HuH-7.5 (cell line): Measurements from ENCODE around the gene RTN4RL1.

Experiments used
- DNase-seq: peaks from one replicate; pipeline ENCODE4 v3.0.0; 2011; ENCODE audit warnings: low spot score

Gene RTN4RL1

GRCh38 chr17:2047590-2047989, 22.5 kb upstream of the RTN4RL1 start:
- DNase-seq = no peak

GRCh38 chr17:2044263-2044894, 19.2 kb upstream of the RTN4RL1 start:
- DNase-seq = no peak

GRCh38 chr17:2043785-2044184, 18.7 kb upstream of the RTN4RL1 start:
- DNase-seq = no peak

- no peak for DNase-seq
Measured at GRCh38 chr17:2042933-2043332, 17.8 kb upstream of the RTN4RL1 start.

- DNase-seq = no peak
Measured at GRCh38 chr17:2042390-2042847, 17.3 kb upstream of the RTN4RL1 start.

GRCh38 chr17:2041561-2042389, 16.6 kb upstream of the RTN4RL1 start, which contains the start of gene OVCA2:
Gene OVCA2 (plus strand): TSS chr17:2042022. CDS start chr17:2042048, 26 bp downstream.
- peak; percentile 81 for DNase-seq

DNA sequence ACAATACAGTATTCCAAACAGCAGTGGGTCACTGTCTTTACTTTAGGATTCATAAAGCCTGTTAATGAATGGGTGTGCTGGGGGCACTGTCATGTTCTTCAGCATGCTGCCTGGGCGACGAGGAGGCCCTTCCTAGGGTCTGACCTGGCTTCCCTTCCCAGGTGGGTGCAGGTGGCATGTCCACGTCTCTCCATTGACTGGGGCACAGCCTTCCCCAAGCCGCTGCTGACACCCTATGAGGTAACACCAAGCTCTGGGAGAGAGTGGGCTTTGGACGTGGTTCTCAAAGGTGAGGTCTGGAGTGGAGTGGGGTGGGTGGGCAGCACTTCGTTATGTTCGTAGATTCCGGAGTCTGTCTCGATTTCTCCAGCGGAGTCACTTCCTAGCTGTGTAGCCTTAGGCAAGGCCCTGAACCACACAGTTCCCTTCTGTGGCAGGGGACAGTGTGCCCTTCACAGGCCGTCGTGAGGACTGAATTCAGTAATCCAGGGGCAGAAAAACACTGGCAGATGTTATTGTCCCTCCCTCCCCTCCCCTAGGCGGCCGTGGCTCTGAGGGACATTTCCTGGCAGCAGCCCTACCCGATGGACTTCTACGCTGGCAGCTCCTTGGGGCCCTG, 15.9 kb upstream of the RTN4RL1 start:
- no peak for DNase-seq

DNA sequence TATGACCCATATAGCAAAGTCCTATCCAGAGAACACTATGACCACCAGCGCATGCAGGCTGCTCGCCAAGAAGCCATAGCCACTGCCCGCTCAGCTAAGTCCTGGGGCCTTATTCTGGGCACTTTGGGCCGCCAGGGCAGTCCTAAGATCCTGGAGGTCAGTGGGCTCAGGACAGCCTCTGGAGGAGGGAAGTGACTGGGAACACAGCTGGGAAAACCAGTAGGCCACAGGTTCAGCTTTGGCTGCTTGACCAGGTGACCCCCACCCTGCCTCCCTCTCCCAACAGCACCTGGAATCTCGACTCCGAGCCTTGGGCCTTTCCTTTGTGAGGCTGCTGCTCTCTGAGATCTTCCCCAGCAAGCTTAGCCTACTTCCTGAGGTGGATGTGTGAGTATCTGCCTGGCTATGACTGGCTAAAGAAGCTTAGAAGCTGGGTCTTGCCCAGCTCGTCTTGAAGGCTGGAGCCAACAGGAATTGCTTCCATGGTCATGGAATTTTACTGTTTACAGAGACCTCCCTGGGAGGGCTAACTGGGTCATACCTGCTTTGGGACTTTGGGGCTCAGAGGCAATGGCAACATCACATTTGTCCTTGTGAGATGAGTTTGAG, 15.2 kb upstream of the RTN4RL1 start:
- DNase-seq = no peak

DNA sequence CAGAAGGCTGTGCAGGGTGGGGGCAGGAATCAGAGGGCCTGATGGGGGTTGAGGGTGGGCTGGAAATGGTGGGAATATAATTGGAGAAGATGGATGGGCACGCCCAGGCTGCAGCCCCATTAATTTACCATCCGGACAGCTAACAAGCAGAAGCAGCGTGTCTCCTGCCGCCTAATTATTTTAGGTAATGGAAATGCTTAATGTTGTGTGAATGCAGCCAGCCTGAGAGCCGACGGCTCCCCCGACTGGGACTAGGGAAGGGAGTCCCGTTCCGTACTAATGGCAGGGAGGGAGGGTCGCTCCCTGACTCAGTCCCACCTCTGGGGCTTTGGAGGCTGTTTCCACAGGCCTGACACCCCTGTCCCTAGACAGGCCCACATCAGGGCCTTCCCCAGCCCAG, 12.0 kb upstream of the RTN4RL1 start:
- DNase-seq = no peak

- no peak for DNase-seq
Measured at GRCh38 chr17:2035541-2036488, 10.7 kb upstream of the RTN4RL1 start.

- no peak for DNase-seq
Measured at GRCh38 chr17:2034806-2035540, 9.8 kb upstream of the RTN4RL1 start.

DNA sequence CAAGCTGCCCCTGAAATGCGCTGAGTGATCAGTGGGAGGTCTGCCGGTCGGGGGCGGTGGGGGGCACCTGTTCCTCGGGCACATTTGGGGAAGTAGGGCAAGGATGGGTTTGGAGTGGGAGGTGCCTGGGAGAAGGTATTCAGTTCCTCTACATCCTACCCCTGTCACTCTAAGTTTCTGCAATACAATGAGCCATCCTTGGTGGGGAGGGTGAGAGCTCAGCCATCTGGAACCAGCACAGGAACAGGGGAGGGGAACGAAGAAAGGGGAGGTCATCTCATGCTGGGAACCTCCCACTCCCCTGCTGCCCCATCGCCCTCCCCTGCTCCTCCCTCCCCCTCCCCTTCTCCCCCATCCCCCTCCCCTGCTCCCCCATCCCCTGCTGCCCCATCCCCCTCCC, 9.0 kb upstream of the RTN4RL1 start:
- DNase-seq = no peak

DNA sequence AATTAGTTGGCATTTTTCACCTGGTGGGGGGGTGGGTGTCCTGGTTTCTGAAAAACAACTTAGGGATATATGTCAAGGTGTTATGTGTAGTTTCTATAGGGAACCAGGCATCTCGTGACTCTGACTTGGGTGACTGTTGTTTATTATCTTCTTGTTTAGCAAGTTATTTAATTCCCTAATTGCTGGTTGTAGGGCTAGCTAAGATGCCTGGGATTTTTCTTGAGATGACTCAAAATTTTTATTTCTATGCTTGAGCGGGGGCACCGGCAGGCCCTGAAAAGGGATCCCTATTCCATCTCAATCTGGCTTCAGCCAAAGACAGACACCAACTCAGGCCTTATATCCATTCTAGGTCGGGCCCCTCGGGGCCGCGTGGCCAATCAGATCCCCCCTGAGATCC, 8.0 kb upstream of the RTN4RL1 start:
- no peak for DNase-seq

GRCh38 chr17:2030779-2031163, 5.6 kb upstream of the RTN4RL1 start:
- DNase-seq = no peak

DNA sequence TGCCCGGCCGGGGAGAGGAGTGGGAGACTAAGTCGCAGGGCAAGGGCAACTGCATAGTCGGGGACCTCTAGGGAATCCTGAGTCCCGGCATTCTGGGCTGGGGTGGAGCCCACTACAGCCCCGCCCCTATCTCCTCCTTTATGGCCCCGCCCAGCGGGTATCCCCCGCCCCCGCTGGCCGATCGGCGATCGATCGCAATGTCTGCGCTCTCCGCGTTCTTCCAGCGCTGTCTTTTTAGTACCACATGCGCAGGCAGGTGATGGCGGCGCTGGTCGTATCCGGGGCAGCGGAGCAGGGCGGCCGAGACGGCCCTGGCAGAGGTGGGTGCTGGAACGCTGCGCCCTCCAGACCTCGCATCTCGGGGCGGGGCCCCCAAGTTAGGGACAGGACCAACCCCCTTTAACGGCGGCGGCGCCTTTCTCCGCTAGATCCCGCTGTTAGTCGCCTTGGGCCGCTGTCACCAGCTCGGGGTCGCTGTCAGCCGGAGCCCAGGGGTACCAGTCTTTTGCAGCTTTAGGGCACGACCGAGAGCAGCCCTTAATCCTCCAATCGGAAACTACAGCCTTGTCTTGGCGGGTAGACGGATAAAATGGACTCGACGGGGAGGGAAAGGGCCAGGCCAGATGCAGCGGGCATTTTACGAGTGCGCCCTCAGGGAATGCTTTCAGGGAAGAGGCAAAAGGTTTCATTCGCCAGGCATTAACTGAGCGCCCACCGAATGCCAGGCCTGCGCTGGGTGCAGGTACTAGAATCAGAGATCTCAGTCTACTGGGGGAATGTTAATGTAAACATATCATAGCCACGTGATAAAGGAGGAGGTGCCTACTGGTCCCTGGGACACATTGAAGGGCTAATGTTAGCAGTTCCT, 5.0 kb upstream of the RTN4RL1 start, which contains the start of gene DPH1:
TSS of gene DPH1 (plus strand) at position 243 of the 868 bp plus-strand sequence. CDS start at position 260, 17 bp downstream.
- peak; percentile 94 for DNase-seq

- no peak for DNase-seq
Measured at GRCh38 chr17:2028737-2029136, 3.6 kb upstream of the RTN4RL1 start.

GRCh38 chr17:2028234-2028614, 3.1 kb upstream of the RTN4RL1 start:
- no peak for DNase-seq

DNA sequence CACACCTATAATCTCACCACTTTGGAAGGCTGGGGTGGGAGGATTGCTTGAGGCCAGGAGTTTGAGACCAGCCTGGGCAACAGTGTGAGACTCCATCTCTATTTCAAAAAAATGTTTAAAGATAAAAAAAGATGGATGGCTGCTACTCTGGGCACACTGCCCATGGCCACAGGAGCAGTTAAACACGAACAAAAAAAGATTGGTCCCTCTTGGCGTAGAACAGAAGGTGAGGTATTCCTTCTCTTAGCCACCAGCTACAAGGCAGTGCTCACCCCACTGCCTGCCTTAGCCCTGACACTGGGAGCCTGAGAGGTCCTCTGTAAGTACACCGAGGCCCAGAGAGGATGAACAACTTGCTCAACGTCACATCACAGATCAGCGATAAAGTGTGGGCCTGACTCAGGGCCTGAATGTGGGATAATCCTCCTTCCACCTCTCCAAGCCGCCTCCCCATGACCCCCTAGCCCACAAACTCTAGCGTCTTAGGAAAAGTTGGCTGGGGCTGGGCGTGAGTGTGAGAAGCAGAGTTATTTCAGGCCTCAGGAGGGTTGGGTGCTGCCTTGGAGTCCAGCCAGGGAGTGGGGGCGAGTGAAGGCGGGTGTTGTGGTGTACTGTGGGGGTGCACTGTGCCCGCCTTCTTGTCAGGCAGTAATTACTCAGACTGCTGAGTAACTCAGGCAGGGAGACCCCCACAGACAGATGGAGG, 2.5 kb upstream of the RTN4RL1 start:
- no peak for DNase-seq
